BJ (cell line): ENCODE results near the gene PPIL3. TPM values are rescaled to one million over a fixed set of nuclear protein-coding genes. Genes with fewer than 3 reads are reported as not detected.

Experiments
- CTCF ChIA-PET: fragments of 350-600 bp; formaldehyde crosslinking; extraction: SDS; loops from one replicate; lab custom pipeline; 2021; ENCODE audit warnings: antibody characterized with exemption, inconsistent platforms; lab: Yijun Ruan, JAX
- POLR2A ChIA-PET: fragments of 300-600 bp; sonication (Branson Sonifier 250); formaldehyde crosslinking; extraction: SDS; loops from one replicate; lab custom pipeline; 2021; ENCODE audit warnings: antibody characterized with exemption; lab: Charles Lee
- DNase-seq: peaks from one replicate; pipeline ENCODE4 v3.0.0-alpha.2; 2011; ENCODE audit warnings: low read depth
- H3K27me3 ChIP-seq: 2 replicates; pipeline ENCODE4 v1.6.0; 2011; ENCODE audit warnings: low read length; ENCODE audit not compliant: control insufficient read depth, insufficient read depth
- H3K36me3 ChIP-seq: 2 replicates; pipeline ENCODE4 v1.5.1; 2011; ENCODE audit warnings: low read length; ENCODE audit not compliant: control insufficient read depth, insufficient read depth
- H3K4me3 ChIP-seq: 2 replicates; pipeline ENCODE4 v1.5.1; 2011; ENCODE audit warnings: low read depth, mild to moderate bottlenecking, control low read depth, low read length
- CTCF ChIP-seq: IDR thresholded peaks from 2 replicates; pipeline ENCODE4 v1.5.1; 2011; ENCODE audit warnings: low read depth, mild to moderate bottlenecking, control low read depth, inconsistent platforms, low read length, moderate library complexity; ENCODE audit not compliant: insufficient read depth
- polyA plus RNA-seq: library from polyadenylated mRNA; depleted of rRNA; stranded (reverse); fragments of >200 nt; gene quantifications from 2 replicates; pipeline ENCODE4 v1.2.3, GENCODE V29; 2011

Gene PPIL3
- polyA plus RNA-seq, 1 experiment: 20.8 TPM

- POLR2A ChIA-PET: interaction anchor here (0.7 kb wide), 1 partner anchor 201 kb away, joined by 3 read pairs; no protein-coding TSS in a partner anchor
- CTCF ChIA-PET: interaction anchor here (1.6 kb wide), 1 partner anchor 11 kb away, joined by 3 read pairs; no protein-coding TSS in a partner anchor
Observed at GRCh38 chr2:200878289-200878880, 10.5 kb downstream of the PPIL3 start.

GRCh38 chr2:200877443-200877842 is 11.4 kb downstream of the PPIL3 start:
- POLR2A ChIA-PET: interaction anchor here (0.7 kb wide), 1 partner anchor 201 kb away, joined by 3 read pairs; no protein-coding TSS in a partner anchor
- peaks cover 6% of the 10 kb centered on the region for H3K36me3 ChIP-seq
- no peaks in the 10 kb centered on the region for H3K27me3 ChIP-seq
- no peak for TF ChIP-seq CTCF
- DNase-seq: no peak
- no peak overlapping the region for H3K4me3 ChIP-seq
- CTCF ChIA-PET: interaction anchor here (0.6 kb wide), 1 partner anchor 224 kb away, joined by 4 read pairs; no protein-coding TSS in a partner anchor

More at GRCh38 chr2:200878289-200878880, 10.5 kb downstream of the PPIL3 start:
- Histone ChIP-seq H3K36me3 (peaks cover 6% of the 10 kb centered on the region), H3K27me3 (no peaks in the 10 kb centered on the region), H3K4me3 (no peak overlapping the region)
- DNase-seq: no peak
- TF ChIP-seq CTCF: no peak

GRCh38 chr2:200873560-200873959 is 15.3 kb downstream of the PPIL3 start:
- no peak for TF ChIP-seq CTCF
- Histone ChIP-seq H3K4me3 (no peak overlapping the region), H3K36me3 (peaks cover 3% of the 10 kb centered on the region; the same call in 1 of the 2 replicates), H3K27me3 (no peaks in the 10 kb centered on the region)
- CTCF ChIA-PET: no interaction called here
- POLR2A ChIA-PET: no interaction called here
- DNase-seq: no peak

- peaks cover 3% of the 10 kb centered on the region; the same call in 1 of the 2 replicates for H3K36me3 ChIP-seq
- H3K27me3 ChIP-seq: no peaks in the 10 kb centered on the region
- CTCF ChIA-PET: interaction anchor here (0.6 kb wide), 1 partner anchor 96 kb away, joined by 4 read pairs; no protein-coding TSS in a partner anchor
- POLR2A ChIA-PET: no interaction called here
- H3K4me3 ChIP-seq: no peak overlapping the region
- no peak for TF ChIP-seq CTCF
- DNase-seq: no peak
Observed at GRCh38 chr2:200871151-200871550, 17.7 kb downstream of the PPIL3 start.

- DNase-seq: no peak
- no peaks in the 10 kb centered on the region for H3K27me3 ChIP-seq
- CTCF ChIA-PET: interaction anchor here (0.8 to 1.2 kb wide), 3 partner anchors 14 to 50 kb away, joined by 3 read pairs; partner anchors contain the start of gene NIF3L1
- H3K36me3 ChIP-seq: no peaks in the 10 kb centered on the region; the same call in 1 of the 2 replicates
- H3K4me3 ChIP-seq: no peak overlapping the region
- no peak for TF ChIP-seq CTCF
- POLR2A ChIA-PET: no interaction called here
Observed at GRCh38 chr2:200869014-200869413, 19.9 kb downstream of the PPIL3 start.
